ENCODE data around the gene HECTD1.
"Not testable (repeated sequence)": the region's sequence is repeated elsewhere in the genome, so short reads cannot be mapped to it uniquely, and the experiment has no call there.

Gene HECTD1

DNA sequence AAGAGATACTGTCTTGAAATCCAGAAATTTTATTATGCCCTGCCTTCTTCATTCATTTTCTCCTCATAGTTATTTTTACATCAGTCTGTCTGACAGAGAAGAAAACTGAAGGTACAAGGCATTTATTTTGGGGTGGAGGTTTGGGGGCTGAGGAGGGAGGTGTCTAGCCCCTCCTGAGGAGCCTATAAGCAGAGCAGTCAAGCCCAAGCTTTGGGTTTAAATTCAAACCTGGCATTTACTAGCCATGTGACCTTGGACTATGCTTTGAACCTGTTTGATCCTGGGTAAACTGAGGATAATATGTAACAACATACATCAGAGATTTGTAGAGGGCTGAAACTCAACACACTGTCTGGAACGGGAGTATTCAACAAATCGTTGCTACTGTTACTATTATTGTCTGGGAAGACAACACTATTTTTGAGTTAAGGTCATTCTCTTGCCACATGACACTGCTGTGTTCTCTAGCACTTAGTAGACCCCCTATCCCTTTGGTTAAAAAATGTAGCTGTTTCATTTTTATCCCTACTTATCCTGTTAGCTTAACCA lies 115.4 kb downstream of the HECTD1 start:
- no peak for DNase-seq (ENCODE audit: low spot score)

DNA sequence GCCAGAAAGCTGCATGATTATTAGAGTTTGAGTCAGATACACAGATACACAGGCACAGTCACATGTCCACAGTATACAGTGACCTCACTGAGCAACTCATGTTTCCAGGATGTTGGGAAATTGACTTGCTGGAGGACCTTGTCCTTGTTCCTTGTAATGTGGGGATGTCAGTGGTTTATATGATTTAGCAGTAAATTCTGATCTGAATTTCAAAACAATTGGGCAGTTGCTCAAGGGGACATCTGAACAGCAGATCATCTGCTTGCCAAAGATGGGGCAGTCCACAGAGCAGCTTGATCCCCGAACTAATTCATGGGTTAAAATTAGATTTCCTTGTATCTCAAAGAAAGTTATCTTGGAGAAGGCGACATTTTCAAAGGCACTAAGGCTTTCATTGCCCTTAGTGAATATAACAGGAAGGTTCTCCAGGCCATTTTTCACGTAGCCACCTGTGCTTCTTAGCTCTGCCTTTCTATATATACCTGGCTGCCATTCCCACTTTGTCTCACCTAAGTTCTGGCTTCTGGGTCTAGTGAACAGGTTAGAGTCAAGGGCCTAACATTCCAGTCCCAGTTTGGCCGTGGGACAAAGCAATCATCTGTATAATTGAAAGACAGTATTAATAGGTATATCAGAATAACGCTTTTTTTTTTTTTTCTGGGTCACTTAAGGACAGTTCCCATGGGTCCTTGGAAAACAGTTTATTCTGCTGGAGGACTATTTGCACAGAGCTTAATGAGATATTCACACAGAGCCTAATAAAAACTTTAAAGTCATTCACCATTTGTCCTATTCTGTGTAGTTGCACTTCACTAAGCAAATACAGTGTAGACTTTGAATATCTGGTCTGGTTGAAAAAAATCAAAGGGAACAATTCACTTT lies 116.5 kb downstream of the HECTD1 start:
- peak; percentile 54 for DNase-seq (ENCODE audit: low spot score)

- DNase-seq (ENCODE audit: low spot score) = not testable (repeated sequence)
These were observed 121.1 kb downstream of the HECTD1 start for GRCh38 chr14:31086466-31086865.

- no peak for DNase-seq (ENCODE audit: low spot score)
These were observed 122.6 kb downstream of the HECTD1 start for GRCh38 chr14:31085027-31085426.

DNA sequence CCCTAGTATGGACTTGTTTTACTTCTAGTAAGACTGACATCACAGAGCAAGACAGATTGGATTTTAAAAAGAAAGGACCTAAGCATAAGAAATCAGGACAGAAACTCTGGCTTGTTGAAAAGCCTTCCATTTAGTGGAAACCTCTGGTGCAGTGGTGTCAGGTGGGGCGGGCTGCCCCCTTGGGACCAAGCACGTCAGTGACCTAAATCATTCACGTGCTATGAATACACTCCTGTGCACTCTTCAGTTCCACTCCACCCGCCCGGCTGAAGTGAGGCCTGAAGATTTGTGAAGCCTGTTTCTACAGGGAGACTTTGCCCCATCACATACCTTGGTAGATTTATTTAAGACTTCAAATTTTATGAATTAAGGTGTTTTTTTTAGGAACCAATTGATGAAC lies 123.2 kb downstream of the HECTD1 start:
- no peak for DNase-seq (ENCODE audit: low spot score)

DNA sequence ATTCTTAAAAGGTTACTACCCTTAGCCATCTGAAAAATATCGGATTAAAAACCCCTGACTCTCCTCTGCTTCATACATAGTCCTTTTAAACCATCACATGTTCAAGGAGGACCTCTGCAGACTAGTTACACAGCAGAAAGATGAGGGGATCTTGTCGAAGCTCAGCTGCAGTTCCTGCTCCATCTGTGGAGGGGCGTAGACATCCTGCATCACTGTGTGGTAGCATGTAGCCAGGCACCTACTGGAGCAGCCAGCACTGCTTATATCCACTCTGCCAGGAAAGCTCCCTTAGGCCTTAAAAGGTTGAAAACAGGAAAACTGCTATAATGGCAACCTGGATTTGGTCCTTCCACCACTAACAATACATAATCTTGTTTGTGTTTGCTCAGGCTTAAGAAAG lies 123.8 kb downstream of the HECTD1 start:
- DNase-seq (ENCODE audit: low spot score) = no peak

- no peak for DNase-seq (ENCODE audit: low spot score)
These were observed 127.1 kb downstream of the HECTD1 start for GRCh38 chr14:31080484-31080883.

DNA sequence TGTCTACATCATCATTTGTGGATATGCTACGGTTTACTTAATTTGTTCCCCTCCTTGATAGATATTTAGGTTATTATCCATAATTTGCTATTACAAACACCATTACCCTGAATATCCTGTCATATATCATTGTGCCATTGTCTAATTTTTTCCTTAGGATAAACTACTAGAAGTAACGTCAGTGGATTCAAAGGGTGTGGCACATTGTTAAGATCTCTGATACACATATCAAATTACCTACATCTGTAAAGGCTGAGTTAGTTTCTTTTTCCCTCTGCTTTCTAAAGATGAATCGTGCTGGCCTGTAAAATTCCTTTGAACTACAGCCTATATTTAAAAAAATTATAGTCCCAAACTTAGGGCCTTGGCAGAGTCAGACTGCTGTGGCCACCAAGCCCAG lies 127.5 kb downstream of the HECTD1 start:
- DNase-seq (ENCODE audit: low spot score) = no peak

DNA sequence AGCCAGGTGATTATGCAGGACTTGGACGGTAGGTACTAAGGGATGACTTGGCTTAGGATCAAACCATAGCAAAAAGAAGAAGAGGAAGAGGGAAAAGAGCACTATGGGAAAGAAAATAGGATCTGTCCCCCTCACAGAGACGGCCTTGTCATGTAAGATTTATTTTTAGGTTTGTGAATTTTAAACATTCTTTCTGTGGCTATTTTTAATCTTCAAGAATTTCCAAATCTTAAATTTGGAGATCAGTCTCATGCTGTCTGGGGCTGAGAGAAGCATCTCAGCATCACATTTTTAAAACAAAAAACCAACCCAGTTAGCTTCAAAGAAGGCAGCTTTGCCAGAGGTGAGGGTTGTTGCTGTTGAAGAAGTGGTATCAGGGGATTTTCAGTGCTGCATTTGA lies 128.8 kb downstream of the HECTD1 start:
- DNase-seq (ENCODE audit: low spot score) = peak; percentile 13

GRCh38 chr14:31075144-31075543 lies 132.4 kb downstream of the HECTD1 start:
- no peak for DNase-seq (ENCODE audit: low spot score)

GRCh38 chr14:31071151-31071550 lies 136.4 kb downstream of the HECTD1 start:
- no peak for DNase-seq (ENCODE audit: low spot score)

DNA sequence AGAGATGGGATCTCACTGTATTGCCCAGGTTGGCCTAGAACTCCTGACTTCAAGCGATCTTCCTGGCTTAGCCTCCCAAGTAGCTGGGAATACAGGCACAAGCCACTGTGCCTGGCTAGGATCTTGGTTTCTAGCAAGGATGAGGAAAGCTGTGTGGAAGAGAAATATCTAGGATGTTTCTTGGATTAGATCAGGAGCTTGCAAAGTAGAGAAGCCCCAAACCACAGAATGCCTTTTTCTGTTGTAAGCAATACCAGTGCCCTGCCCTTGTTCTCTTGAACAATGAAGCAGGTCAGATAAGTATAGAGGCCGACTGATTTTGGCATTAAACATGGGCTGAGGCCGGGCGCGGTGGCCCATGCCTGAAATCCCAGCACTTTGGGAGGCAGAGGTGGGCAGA lies 137.2 kb downstream of the HECTD1 start:
- peak; percentile 86 for DNase-seq (ENCODE audit: low spot score)

- DNase-seq (ENCODE audit: low spot score) = no peak
These were observed 138.2 kb downstream of the HECTD1 start for GRCh38 chr14:31069343-31069742.

GRCh38 chr14:31068235-31068634 lies 139.4 kb downstream of the HECTD1 start:
- DNase-seq (ENCODE audit: low spot score) = no peak

DNA sequence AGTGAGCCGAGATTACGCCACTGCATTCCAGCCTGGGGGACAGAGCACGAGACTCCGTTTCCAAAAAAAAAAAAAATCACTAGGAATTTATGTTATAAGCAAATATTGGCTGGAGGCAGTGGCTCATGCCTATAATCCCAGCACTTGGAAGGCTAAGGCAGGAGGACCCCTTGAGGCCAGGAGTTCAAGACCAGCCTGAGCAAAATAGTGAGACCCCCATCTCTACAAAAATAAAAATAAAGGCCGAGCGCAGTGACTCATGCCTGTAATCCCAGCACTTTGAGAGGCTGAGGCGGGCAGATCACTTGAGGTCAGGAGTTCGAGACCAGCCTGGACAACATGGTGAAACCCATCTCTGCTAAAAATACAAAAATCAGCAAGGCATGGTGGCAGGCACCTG lies 144.7 kb downstream of the HECTD1 start:
- DNase-seq (ENCODE audit: low spot score) = not testable (repeated sequence)

GRCh38 chr14:31060253-31060875 lies 147.2 kb downstream of the HECTD1 start:
- DNase-seq (ENCODE audit: low spot score) = no peak

GRCh38 chr14:31059152-31059924 lies 148.3 kb downstream of the HECTD1 start:
- peak; percentile 28 for DNase-seq (ENCODE audit: low spot score)

- DNase-seq (ENCODE audit: low spot score) = no peak
These were observed 149.8 kb downstream of the HECTD1 start for GRCh38 chr14:31057701-31058364.

- DNase-seq (ENCODE audit: low spot score) = no peak
These were observed 150.6 kb downstream of the HECTD1 start for GRCh38 chr14:31057035-31057434.

DNA sequence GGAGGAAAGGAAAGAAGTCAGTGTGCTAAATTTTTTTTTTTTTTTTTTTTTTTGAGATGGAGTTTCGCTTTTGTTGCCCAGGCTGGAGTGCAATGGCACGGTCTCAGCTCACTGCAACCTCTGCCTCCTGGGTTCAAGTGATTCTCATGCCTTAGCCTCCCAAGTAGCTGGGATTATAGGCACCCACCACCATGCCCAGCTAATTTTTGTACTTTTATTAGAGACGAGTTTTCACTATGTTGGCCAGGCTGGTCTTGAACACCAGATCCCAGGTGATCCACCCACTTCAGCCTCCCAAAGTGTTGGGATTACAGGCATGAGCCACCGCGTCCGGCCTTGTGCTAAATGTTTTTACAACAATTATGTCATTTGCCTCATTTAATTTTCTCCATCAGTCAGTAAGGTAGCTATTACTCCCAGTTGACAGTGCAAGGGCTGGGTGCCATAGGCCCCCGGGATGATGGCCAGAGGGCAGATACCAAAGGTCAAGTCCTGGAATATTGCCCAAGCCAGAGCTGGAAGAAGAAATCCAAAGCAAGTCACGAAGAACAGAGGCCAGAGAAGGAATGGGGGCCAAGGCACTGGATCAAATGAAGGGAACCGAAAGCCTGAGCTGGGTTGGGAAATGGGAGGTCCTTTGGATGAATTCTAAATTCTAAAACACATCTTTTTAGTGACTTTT lies 154.5 kb downstream of the HECTD1 start:
- not testable (repeated sequence) for DNase-seq (ENCODE audit: low spot score)

DNA sequence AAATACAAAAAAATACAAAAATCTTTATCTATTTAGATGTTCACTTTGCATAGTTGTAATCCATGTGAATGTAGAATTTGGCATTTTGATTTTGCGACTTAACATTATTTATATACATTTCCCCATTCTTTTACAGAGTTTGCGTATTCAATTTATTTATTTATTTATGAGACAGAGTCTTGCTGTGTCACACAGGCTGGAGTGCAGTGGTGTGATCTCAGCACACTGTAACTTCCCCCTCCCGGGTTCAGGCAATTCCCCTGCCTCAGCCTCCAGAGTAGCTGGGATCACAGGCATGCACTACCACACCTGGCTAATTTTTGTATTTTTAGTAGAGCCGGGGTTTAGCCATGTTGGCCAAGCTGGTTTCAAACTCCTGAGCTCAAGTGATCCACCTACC lies 156.1 kb downstream of the HECTD1 start:
- DNase-seq (ENCODE audit: low spot score) = no peak

Measured in hepatic stellate cell (primary cell).